Colon (tissue), 2 donors: ENCODE measurements around the gene ZNF668.

Experiments used
- FAIRE-seq: peaks from 2 replicates; lab custom pipeline; 2012; peaks lifted over from hg19 to GRCh38; lab: Jason Lieb, UNC
- donor health status: control.
- donor health status: control.

Gene ZNF668

DNA sequence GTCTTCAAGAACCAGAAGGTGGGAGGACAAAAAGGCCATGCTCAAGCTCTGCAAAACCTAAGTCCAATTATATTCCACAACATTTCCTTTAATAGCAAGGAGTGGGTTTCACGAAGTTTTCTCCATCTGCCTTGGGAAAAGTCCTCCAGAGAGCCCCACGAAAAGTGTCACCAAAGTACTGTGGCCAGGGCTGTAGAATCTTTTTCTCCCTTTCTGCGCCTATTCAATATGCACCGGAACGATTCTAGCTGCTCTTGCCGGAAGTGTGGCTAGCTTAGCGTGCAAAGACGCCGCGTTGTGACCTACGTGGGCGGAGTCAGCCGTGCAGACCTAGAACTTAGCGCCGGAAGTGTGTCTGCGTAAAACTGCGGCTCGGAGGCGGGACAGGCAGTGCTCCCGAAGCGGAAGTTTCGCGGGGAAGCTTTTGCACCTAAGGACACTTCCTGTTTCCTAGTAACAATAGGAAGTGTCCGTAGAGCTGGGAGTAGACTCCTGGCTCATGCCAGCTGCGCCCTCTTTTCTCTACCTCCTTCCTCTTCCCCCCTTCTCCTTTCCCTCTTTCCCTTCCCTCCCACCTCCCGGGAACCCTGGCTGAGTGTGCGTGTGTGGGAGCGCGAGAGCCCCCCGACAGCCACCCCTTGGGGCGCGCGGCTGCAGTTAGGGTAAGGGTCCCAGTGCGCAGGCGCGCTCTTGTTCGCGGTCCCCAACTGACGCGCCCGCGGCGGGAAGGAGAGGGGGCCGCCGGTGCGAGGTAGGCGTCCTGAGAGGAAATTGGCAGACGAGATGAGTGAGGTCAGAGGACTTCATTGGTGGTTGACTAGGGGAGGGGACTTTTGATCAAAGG is at the start of gene ZNF668, which contains the start of gene ZNF646:
Gene ZNF668, minus strand, starts transcription at position 271 of the 844 bp plus-strand sequence. CDS start 9,781 bp downstream, outside the sequence.
Gene ZNF646, plus strand, starts transcription at position 453 of the 844 bp plus-strand sequence. CDS start 1,903 bp downstream, outside the sequence.
- FAIRE-seq, result peak; percentile 53

DNA sequence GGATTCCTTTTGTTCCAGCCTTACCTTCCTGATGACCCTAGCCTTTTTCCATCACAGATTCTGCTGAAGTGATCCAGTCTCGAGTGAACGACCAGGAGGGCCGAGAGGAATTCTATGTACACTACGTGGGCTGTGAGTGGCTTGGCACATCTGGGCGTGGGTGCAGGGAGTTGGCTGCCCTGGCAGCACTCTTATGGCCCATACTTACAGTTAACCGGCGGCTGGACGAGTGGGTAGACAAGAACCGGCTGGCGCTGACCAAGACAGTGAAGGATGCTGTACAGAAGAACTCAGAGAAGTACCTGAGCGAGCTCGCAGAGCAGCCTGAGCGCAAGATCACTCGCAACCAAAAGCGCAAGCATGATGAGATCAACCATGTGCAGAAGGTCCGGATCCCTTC is 46.1 kb upstream of the ZNF668 start:
- no peak for FAIRE-seq

DNA sequence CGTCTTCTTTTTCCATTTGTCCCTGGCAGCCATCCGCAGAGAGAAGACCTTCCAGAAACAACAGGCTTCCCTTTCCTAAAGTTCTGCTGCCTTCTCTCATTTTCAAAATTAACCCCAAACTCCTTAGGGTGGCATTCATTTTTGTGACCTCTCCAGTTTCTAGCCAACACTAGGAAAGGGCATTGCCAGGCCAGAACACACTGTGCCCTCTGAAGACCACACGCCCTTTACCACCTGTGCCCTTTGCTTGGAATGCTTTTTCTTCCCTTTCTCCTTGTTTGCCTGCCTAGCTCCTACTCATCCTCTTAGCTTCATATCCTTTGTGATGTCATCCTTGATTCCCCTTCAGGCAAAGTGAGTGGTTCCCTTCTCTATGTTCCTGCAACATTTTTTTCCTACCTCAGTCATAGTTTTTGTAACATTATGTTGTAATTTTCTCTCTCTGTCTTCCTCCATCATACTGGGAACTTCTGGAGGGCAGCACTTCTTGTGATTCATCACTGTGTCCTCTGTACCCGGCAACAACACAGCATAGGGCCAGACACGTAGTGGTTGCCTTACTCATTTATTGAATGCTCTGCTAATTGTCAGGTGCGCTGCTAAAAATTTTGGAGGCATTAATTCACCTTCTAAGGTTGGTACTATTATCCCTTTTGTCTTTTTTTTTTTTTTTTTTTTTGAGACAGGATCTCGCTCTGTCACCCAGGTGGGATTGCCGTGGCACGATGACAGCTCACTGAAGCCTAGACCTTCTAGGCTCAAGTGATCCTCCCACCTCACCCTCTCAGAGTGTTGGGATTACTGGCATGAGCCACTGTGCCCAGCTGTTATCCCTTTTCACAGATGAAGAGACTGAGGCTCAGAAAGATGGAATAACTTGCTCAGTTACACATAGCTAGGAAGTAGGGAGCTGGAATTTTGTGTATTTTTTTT is 44.4 kb upstream of the ZNF668 start:
- FAIRE-seq, result no peak

DNA sequence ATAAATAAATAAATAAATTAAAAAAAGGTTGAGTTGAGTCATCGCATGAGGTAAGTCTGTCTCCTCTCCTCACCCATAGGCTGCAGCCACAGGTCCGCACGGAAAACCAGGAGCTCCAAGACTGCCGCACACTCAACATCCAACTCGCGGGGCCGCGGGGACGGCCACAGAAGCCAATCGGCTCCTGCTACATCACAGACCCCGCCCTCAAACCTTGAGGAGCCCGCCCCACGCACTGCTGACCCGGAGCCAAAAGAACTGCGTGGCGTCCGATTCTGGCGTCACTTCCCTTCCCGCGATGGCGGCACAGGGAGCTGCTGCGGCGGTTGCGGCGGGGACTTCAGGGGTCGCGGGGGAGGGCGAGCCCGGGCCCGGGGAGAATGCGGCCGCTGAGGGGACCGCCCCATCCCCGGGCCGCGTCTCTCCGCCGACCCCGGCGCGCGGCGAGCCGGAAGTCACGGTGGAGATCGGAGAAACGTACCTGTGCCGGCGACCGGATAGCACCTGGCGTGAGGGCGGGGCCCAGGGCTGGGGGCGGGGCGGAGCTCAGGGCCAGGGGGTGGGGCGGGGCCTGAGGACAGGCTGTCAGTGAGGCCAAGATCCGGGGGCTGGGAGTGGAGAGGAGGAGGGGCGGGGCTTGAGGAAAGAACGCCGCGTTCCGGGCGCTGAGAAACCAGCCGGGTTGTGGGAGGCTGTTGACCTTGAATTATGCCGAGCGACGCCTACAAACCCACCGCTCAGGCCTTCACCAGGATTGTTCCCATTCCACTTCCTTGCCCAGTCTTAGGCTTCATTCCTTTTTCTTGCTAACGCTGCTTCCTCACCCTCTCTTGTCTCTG is 43.6 kb upstream of the ZNF668 start, which contains the start of gene KAT8:
Gene KAT8, plus strand, starts transcription at position 281 of the 839 bp plus-strand sequence. Its CDS starts 18 bp downstream, at position 299.
- FAIRE-seq, result no peak

DNA sequence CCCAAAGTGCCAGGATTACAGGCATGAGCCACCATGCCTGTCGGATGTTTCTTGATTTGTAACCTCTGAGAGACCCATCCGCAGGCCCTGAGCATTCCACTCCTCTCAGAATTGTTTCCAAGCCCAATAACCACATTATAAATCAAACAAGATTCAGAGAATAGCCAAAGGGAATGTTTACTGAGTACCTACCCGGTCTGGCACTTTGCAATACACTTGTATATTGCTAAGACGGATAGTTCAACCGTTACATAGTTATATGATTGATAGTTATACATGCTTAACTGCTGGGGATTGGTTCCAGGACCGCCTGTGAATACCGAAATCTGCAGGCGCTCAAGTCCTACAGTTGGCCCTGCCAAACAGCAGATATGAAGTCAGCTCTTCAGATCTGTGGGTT is 40.4 kb upstream of the ZNF668 start:
- FAIRE-seq, result no peak

DNA sequence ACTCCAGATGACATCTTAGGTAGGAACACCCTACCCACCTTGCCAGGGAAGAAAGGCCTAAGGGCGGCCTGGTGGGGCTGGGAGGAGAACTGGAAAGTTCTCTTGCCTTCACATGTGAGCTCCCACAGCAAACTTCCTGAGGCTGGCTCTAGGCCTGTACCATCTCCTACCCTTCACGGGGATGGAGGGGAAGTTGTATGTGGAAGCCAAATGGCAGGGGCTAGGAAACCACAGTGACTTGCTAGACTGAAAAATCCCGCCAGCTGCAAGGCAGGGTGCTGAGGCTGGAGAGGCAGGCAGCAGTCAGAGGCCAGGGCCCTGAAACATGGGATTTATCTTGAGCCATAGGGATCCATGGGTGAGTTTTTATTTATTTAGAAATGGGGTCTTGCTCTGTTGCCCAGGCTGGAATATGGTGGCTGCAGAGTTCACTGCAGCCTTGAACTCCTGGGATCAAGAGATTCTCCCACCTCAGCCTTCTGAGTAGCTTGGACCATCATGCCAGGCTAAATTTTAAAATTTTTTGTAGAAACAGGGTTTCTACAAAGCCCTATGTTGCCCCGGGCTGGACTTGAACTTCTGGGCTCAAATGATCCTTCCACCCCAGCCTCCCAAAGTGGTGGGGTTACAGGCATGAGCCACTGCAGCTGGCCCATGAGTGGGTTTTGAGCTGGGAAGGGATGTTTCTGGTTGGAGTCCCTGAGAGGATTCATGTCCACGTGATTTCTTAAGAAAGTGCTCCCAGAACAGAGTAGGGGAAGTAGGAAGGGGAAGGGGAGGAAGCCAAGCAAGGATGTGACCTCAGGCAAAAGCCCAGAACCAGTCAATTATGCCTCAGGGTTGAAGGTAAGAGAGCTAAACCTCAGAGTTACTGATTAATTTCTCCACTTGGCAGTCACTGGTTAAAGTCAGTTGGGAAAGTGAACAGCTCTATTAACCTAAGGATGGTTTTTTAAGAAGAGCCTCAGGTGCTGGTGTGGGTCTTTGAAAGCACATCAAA is 39.4 kb upstream of the ZNF668 start:
- no peak for FAIRE-seq

DNA sequence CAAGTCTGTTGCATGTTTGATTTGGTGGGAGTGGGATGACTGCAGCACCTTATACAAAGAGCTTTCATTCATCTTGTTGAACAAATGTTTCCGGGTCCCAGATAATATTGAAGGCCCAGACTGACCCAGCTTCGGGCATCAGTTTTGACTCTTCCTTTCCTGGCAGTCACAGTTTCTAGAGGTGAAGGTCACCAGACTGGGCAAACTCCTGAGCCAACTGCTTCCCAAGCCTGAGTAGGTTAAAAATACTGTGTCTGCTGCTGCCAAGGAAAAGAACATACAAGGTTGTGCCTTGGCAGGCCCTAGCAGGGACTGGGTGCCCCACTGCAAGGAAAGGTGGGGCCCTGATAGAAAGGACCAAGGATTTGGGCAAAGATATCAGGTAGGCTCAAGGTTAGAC is 38.7 kb upstream of the ZNF668 start:
- no peak for FAIRE-seq

DNA sequence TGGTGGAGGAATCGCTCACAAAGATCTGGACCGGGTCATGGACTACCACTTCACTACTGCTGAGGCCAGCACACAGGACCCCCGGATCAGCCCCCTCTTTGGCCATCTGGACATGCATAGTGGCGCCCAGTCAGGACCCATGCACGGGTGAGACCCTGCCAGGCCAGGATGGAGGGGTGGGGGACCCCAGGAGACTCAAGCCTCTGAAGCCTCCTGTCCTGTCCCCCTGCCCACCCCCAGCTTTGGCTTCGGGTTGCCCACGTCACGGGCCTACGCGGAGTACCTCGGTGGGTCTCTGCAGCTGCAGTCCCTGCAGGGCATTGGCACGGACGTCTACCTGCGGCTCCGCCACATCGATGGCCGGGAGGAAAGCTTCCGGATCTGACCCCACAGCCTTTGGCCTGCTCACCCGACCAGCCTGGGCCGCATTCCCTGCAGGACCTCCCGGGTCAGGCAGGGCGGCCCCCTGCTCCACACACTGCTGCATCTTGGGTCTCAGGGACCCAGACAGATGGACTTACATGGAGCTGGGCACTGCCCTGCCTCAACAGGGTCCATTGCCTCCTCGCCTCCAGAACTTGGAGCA is 37.9 kb upstream of the ZNF668 start:
- no peak for FAIRE-seq

DNA sequence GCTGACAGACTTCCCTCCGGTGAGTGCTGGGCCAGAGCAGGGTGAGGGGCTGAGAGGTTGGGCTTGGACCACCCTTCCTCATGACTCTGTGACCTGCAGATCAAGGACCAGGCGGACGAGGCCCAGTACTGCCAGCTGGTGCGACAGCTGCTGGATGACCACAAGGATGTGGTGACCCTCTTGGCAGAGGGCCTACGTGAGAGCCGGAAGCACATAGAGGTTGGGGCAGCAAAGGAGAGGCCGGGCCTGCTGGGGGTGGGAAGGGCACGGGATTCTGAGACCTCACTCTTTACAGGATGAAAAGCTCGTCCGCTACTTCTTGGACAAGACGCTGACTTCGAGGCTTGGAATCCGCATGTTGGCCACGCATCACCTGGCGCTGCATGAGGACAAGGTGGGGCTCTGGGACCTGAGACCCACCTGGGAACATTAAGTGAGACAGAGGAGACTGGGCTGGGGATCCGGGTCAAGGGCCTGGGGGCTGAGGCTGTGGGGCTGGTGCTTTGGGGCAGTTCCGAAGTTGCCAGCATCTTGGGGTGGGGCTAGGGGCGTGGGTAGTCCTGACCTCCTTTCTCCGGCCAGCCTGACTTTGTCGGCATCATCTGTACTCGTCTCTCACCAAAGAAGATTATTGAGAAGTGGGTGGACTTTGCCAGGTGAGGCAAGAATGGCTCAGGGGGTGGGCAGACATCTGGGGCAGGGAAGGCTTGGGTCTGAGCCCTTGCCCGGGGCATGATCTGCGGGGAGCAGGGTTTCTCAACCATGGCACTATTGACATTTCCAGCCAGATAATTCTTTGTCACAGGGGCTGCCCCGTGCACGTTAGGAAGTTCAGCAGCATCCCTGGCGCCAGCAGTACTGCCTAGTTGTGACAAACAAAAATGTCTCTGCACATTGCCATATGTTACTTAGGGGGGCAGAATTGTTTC is 36.3 kb upstream of the ZNF668 start:
- no peak for FAIRE-seq

DNA sequence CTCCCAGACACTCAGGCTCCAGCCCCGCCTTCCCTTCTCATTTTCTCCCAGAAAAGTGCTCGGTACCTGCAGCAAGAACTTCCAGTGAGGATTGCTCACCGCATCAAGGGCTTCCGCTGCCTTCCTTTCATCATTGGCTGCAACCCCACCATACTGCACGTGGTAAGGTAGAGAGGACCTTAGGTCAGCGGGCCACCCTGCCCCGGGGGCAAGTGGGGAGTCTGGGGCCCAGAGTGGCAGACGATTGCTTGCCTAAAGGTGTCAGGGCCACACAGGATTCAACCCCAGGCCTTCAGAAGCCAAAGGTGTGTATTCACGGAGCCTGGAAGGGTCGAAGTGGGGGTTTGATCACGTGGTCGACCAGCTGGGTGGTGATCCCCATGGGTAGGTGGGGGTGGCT is 35.6 kb upstream of the ZNF668 start:
- no peak for FAIRE-seq

DNA sequence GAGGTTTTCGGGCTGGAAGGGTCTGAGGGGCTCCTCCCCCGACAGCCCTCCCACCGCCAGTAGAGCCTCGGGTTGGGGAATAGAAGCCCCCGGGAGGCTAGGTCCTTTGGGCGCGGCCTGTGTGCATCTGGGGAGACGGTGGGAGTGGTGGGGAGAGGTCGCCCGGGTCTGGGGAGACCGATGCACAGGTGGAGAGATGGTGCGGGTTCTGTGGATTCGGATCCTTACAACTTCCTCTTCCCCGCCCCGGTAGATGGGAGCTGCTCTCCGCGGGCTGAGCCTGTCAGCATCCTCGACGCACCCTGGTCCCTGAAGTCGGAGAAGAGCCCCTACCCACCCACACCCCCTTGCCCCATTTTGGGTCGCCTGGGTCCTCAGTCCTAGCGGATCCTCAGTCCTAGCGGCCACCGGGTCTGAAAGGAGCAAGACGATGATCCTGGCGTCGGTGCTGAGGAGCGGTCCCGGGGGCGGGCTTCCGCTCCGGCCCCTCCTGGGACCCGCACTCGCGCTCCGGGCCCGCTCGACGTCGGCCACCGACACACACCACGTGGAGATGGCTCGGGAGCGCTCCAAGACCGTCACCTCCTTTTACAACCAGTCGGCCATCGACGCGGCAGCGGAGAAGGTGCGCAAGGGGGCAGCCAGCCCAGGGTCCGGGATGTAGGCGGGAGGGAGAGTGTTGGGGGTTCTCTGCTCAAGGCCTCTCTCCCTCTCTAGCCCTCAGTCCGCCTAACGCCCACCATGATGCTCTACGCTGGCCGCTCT is 34.9 kb upstream of the ZNF668 start:
- no peak for FAIRE-seq

DNA sequence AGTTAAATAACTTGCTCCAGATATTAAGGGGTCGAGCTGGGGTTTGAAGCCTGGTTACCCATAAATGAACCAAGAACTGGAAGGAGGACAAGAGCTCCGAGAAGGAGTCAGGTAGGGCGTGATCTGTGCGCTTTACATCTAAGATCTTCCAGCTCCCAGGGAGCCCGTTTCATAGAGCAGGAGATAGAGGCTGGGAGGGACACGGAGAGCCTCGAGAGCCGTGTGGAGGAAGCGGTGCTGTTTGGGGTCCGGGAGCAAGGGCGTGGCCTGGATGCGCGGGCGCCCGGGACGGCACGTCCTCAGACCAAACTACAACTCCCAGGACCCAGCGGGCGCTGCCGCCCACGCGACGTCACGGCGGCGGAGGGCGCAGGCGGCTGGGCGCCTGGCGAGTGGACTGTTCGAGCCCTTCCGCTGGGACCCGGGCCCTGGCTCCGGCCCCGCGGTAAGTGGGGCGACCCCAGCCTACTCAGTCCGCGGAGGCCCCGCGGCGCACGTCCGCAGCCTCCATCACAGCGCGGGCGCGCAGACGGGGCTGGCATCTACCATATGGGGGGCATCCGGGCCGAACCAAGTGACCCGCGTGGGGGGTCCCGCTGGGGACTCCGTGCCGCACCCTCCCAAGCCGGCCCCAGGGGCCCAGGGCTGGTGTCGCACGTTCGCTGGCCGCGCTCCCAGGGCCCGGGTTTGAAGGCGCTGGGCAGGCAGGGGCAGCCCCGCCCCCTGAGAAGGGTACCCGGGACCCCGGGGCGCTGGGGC is 34.2 kb upstream of the ZNF668 start, which contains the start of gene BCKDK:
Gene BCKDK, plus strand, starts transcription at position 352 of the 759 bp plus-strand sequence. CDS start 838 bp downstream, outside the sequence.
- no peak for FAIRE-seq

DNA sequence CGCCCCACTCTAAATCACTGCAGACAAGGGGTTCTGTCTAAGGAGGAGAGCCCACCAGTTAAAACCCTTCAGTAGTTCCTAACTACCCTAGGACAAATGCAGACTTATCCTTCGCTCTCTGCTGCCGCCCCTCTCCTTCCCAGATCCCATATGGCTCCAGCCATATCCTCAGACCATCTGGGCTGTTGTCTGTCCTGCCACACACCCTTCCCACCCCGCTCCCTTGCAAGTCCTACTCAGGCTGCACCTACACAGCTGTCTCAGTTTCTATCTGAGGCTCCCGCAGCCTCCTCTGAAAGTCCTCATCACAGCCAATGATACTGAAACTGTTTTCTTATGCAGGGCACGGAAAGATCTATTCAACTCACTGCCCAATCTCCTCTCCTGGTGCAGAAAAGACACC is 33.4 kb upstream of the ZNF668 start:
- no peak for FAIRE-seq

DNA sequence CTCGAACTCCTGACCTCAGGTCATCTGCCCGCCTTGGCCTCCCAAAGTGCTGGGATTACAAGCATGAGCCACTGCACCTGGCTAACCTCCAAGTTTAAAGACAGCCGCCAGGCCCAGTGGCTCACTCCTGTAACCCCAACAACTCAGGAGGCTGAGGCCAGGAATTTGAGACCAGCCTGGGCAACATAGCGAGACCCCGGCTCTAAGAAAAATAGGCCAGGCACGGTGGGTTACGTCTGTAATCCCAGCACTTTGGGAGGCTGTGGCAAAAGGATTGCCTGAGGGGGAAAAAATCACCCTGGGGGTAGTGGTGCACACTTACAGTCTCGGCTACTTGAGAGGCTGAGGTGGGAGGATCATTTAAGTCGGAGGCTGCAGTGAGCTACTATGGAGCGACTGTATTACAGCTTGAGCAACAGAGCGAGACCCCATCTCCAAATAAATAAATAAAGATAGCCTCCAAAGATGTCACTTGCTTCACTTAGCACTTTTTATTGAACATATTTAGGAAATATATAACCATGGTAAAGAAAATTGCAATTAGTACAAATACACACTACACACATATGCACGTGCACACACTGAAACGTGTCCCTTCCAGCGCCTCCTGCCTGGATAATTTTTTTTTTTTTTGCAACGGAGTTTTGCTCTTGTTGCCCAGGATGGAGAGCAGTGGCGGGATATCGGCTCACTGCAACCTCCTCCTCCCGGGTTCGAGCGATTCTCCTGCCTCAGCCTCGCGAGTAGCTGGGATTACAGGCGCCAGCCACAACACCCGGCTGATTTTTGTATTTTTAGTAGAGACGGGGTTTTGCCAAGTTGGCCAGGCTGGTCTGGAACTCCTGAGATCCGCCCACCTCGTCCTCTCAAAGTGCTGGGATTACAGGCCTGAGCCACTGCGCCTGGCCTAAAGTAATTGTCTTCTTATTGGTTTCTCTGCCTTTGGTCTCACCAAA is 32.7 kb upstream of the ZNF668 start:
- no peak for FAIRE-seq

DNA sequence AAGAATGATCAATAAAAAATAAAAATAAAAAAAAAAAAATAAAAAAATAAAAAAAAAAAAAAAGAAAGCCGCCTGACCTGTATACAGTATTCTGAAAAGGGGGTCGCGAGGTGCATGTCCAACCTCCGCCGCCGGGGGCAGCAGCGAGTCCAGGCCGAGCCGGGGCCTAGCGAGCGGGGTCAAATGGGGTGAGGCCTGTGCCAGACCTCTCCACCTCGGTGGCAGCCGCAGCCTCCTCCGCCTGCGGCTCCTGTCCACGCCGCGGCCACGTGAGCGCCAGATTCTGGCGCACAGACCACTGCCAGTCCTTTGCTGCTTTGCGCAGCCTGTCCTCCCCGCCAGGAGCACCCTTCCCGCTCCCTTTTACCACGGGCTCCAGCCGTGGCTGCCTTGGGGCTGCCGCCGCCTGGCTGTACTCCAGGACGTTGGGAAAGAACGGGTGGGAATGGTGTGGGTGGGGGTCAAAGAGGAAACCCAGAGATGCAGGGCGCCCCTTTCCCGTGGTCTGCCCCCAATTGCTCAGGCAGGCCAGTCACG is 31.7 kb upstream of the ZNF668 start:
- no peak for FAIRE-seq
